Suprapubic skin (tissue), 4 donors: ENCODE data around the gene RAB40C. TPM values are rescaled to one million over a fixed set of nuclear protein-coding genes. Genes with fewer than 3 reads are reported as not detected.

Experiments used
- DNase-seq, 2 donors: peaks; one replicate each; pipeline ENCODE4 v3.0.0-alpha.2; 2019; ENCODE audit warnings: low spot score in 2 of 2
- H3K27ac ChIP-seq: fragments of 200-600 bp; sonication (generic); one replicate; pipeline ENCODE4 v1.5.1; 2019
- H3K27me3 ChIP-seq: fragments of 200-600 bp; sonication (generic); one replicate; pipeline ENCODE4 v1.5.1; 2019
- H3K36me3 ChIP-seq: fragments of 200-600 bp; sonication (generic); one replicate; pipeline ENCODE4 v1.5.1; 2019
- H3K4me1 ChIP-seq: fragments of 200-600 bp; sonication (generic); one replicate; pipeline ENCODE4 v1.5.1; 2019
- H3K4me3 ChIP-seq: fragments of 200-600 bp; sonication (generic); one replicate; pipeline ENCODE4 v1.5.1; 2019; ENCODE audit warnings: mild to moderate bottlenecking
- H3K9me3 ChIP-seq: fragments of 200-600 bp; sonication (generic); one replicate; pipeline ENCODE4 v1.5.1; 2019
- EP300 ChIP-seq: sonication (generic); formaldehyde crosslinking; IDR thresholded peaks from one replicate; pipeline ENCODE4 v1.6.1; 2017; ENCODE audit warnings: antibody characterized with exemption
- POLR2A ChIP-seq, 2 donors: fragments of 450-650 bp; IDR thresholded peaks; one replicate each; pipeline ENCODE4 v1.6.1; 2017; ENCODE audit warnings: antibody characterized with exemption in 2 of 2, mild to moderate bottlenecking in 2 of 2, moderate library complexity in 2 of 2
- POLR2AphosphoS5 ChIP-seq, 3 donors: sonication (generic); formaldehyde crosslinking; IDR thresholded peaks; one replicate each; pipeline ENCODE4 v1.6.1; 2017; ENCODE audit warnings: antibody characterized with exemption in 3 of 3
- WGBS: methylation state at CpG from one replicate; pipeline ENCODE4 v1.1.5; 2018; 5-methylcytosine and 5-hydroxymethylcytosine counted together
- total RNA-seq, 4 donors: library from RNA; depleted of rRNA; stranded (reverse); fragments of >200 nt; gene quantifications; one replicate each; pipeline ENCODE4 v1.1.0, GENCODE V29; 2016
- TF ChIP-seq, protein P1 (sequence below), 2 donors: fragments of 200-600 bp in 1 of 2; fragments of 450-650 bp in 1 of 2; sonication (generic) in 1 of 2; IDR thresholded peaks; one replicate each; pipeline ENCODE4 v1.5.1; 2016 to 2019; ENCODE audit warnings: antibody characterized with exemption in 2 of 2, mild to moderate bottlenecking in 1 of 2, moderate library complexity in 1 of 2

The RAB40C gene
- total RNA-seq, 4 donors from 2014 or later = 77.8 to 116 (median 110) TPM

DNA sequence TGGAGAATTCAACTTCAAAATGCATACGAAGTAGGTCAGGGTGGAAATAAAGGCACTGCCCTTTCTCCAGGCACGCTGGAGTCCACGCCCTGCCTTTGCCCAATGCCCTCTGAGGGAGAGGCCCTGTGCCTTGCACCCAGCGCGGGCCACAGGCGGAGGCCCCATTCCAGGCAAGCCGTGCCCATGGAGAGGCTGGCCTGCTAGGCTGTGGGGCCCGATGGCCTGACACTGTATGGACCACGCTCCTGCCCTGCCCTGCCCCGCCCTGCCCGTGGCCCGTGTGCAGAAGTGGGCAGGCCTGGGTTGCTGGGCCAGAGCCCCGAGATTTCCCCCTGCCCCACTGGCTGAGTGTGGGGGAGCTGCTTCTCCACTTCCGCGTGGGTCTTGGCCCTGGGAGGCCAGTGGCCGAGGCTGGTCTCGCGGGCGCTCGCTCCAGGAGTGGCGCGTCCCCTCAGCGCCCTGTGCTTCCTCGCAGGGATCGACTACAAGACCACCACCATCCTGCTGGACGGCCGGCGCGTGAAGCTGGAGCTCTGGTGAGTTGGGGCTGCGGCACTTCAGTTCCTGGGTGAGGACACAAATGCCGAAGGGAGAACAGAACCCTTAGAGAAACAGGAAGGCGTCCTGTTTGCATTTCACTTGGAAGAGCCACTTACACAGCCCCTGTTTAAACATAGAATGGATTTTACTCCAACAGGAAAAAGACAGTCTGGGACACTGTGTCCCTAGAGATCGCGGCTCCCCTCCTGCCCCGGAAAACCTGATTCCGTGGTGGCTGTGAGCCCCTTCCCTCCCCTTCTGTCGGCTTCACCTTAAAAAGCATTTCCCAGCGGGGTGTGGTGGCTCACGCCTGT, 27.1 kb downstream of the RAB40C start:
- 91% methylated on average over 21 of the region's 39 CpGs for WGBS
- Histone ChIP-seq H3K4me1 (peaks cover 33% of the 10 kb centered on the region), H3K4me3 (no peak overlapping the region), H3K9me3 (no peaks in the 10 kb centered on the region), H3K36me3 (peaks cover 9% of the 10 kb centered on the region), H3K27ac (no peak overlapping the region), H3K27me3 (no peaks in the 10 kb centered on the region)
- no peak for TF ChIP-seq EP300
- TF ChIP-seq, protein P1, sequence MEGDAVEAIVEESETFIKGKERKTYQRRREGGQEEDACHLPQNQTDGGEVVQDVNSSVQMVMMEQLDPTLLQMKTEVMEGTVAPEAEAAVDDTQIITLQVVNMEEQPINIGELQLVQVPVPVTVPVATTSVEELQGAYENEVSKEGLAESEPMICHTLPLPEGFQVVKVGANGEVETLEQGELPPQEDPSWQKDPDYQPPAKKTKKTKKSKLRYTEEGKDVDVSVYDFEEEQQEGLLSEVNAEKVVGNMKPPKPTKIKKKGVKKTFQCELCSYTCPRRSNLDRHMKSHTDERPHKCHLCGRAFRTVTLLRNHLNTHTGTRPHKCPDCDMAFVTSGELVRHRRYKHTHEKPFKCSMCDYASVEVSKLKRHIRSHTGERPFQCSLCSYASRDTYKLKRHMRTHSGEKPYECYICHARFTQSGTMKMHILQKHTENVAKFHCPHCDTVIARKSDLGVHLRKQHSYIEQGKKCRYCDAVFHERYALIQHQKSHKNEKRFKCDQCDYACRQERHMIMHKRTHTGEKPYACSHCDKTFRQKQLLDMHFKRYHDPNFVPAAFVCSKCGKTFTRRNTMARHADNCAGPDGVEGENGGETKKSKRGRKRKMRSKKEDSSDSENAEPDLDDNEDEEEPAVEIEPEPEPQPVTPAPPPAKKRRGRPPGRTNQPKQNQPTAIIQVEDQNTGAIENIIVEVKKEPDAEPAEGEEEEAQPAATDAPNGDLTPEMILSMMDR (IDR thresholded peaks at IDR 0.05) = no peak
- TF ChIP-seq POLR2AphosphoS5 (IDR thresholded peaks at IDR 0.05) = no peak
- no peak for TF ChIP-seq POLR2A (IDR thresholded peaks at IDR 0.05)
- no peak for DNase-seq

- Histone ChIP-seq H3K4me3 (no peak overlapping the region), H3K27me3 (no peaks in the 10 kb centered on the region), H3K4me1 (peaks cover 42% of the 10 kb centered on the region), H3K27ac (peak overlapping the region; percentile 8), H3K36me3 (peaks cover 9% of the 10 kb centered on the region), H3K9me3 (no peaks in the 10 kb centered on the region)
- no peak for DNase-seq
- WGBS = 75% methylated on average over 13 of the region's 16 CpGs
- TF ChIP-seq EP300 (no peak), POLR2AphosphoS5 (IDR thresholded peaks at IDR 0.05) (no peak), POLR2A (IDR thresholded peaks at IDR 0.05) (no peak)
- TF ChIP-seq, protein P1 (IDR thresholded peaks at IDR 0.05) = no peak
These were observed 28.0 kb downstream of the RAB40C start for GRCh38 chr16:617855-618254.

DNA sequence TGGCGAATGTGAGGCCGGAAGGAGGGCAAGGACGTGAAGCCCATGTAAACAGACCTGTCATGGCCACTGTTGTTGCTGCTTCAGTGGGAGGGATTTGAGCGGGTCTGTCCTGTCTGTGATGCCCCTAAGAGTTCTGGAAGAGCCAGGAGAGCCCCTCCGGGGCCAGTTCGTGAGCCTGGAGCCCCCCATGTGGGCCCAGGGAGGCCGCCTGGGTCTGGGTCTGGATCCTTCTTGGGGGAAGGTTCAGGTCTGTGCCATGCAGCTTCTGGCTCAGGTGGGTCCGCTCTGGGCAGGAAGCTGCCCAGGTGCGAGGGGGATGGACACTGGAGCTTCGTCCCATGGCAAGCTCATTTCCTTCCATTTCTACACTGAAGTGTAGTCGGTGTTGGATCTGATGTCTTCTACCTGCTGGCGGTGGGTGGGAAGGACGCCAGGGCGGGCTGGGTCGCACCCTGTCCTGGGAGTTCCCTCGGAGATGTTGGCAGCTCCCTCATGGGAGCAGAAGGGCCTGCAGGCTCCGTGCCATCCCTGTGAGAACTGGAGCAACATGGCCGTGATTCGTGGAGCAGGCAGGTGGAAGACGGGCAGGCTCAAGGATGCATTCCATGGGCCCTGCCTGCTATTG, 29.7 kb downstream of the RAB40C start:
- Histone ChIP-seq H3K27ac (peak overlapping the region; percentile 63), H3K9me3 (no peaks in the 10 kb centered on the region), H3K27me3 (no peaks in the 10 kb centered on the region), H3K4me1 (peaks cover 47% of the 10 kb centered on the region), H3K36me3 (peaks cover 3% of the 10 kb centered on the region), H3K4me3 (no peak overlapping the region)
- TF ChIP-seq EP300 (no peak), POLR2AphosphoS5 (IDR thresholded peaks at IDR 0.05) (no peak), POLR2A (IDR thresholded peaks at IDR 0.05) (no peak)
- TF ChIP-seq, protein P1 (IDR thresholded peaks at IDR 0.05) = no peak
- WGBS = 85% methylated on average over 20 of the region's 20 CpGs
- DNase-seq = no peak

- H3K4me1 ChIP-seq = peaks cover 47% of the 10 kb centered on the region
- TF ChIP-seq POLR2AphosphoS5 (IDR thresholded peaks at IDR 0.05) (no peak), EP300 (no peak), POLR2A (IDR thresholded peaks at IDR 0.05) (no peak)
- TF ChIP-seq, protein P1 (IDR thresholded peaks at IDR 0.05) = no peak
- no peak overlapping the region for H3K4me3 ChIP-seq
- peak overlapping the region; percentile 63 for H3K27ac ChIP-seq
- no peaks in the 10 kb centered on the region for H3K9me3 ChIP-seq
- no peaks in the 10 kb centered on the region for H3K27me3 ChIP-seq
- WGBS = 44% methylated on average over 4 of the region's 41 CpGs
- no peak for DNase-seq
- peaks cover 6% of the 10 kb centered on the region for H3K36me3 ChIP-seq
These were observed 31.0 kb downstream of the RAB40C start for GRCh38 chr16:620700-621525.
